Measurements from ENCODE around the gene DOK3. TPM values are rescaled to one million over a fixed set of nuclear protein-coding genes. Genes with fewer than 3 reads are reported as not detected.

DOK3 gene
- polyA plus RNA-seq, 2 of the 4 experiments (the other 2 are of a cell fraction) = 1.3 to 7.1 TPM

- FAIRE-seq (no peak), ATAC-seq (no peak), DNase-seq (ENCODE audit: low read depth in 1 of 2, low spot score in 1 of 2) (no peak)
- Histone ChIP-seq H3K4me1 (peaks cover 11% of the 10 kb centered on the region), H3K9me3 (no peaks in the 10 kb centered on the region), H3K4me3 (no peak overlapping the region), H3K27ac (no peak overlapping the region), H3K4me2 (no peak overlapping the region)
- ChIA-PET POLR2A (no interaction called here), CTCF (interaction anchor here (2.3 to 2.5 kb wide), 2 partner anchors 9 to 12 kb away, joined by 7 to 23 read pairs; no protein-coding TSS in a partner anchor)
- WGBS (ENCODE audit: missing lambda C conversion rate) = 90% methylated on average over 15 of the region's 16 CpGs
- TF ChIP-seq TFCP2L1 (CRISPR knock-in tag; IDR thresholded peaks at IDR 0.05) (no peak), RFX5 (IDR thresholded peaks at IDR 0.05) (no peak)
These were observed 3.2 kb upstream of the DOK3 start for GRCh38 chr5:177512736-177513380.

GRCh38 chr5:177511796-177512675 is 2.4 kb upstream of the DOK3 start:
- WGBS (ENCODE audit: missing lambda C conversion rate) = 92% methylated on average over 34 of the region's 34 CpGs
- FAIRE-seq (no peak), ATAC-seq (no peak), DNase-seq (ENCODE audit: low read depth in 1 of 2, low spot score in 1 of 2) (no peak)
- Histone ChIP-seq H3K4me2 (no peak overlapping the region), H3K27ac (no peak overlapping the region), H3K4me1 (peaks cover 11% of the 10 kb centered on the region), H3K4me3 (no peak overlapping the region), H3K9me3 (no peaks in the 10 kb centered on the region)
- POLR2A ChIA-PET = no interaction called here
- TF ChIP-seq SREBF2 (IDR thresholded peaks at IDR 0.05) (no peak), FOSL2 (IDR thresholded peaks at IDR 0.05) (no peak), FOSL2 (CRISPR knock-in tag; IDR thresholded peaks at IDR 0.05) (no peak), ESRRA (IDR thresholded peaks at IDR 0.05; ENCODE audit: borderline replicate concordance, low read length) (no peak), FOXS1 (CRISPR knock-in tag; IDR thresholded peaks at IDR 0.05) (no peak), HEYL (CRISPR knock-in tag; IDR thresholded peaks at IDR 0.05) (no peak), ZSCAN20 (CRISPR knock-in tag; IDR thresholded peaks at IDR 0.05) (no peak), JUN (IDR thresholded peaks at IDR 0.05) (no peak), CBX2 (IDR thresholded peaks at IDR 0.05; ENCODE audit: borderline replicate concordance, low read depth) (no peak), GATA3 (IDR thresholded peaks at IDR 0.05; ENCODE audit: borderline replicate concordance) (no peak)
- TF ChIP-seq, protein P1, sequence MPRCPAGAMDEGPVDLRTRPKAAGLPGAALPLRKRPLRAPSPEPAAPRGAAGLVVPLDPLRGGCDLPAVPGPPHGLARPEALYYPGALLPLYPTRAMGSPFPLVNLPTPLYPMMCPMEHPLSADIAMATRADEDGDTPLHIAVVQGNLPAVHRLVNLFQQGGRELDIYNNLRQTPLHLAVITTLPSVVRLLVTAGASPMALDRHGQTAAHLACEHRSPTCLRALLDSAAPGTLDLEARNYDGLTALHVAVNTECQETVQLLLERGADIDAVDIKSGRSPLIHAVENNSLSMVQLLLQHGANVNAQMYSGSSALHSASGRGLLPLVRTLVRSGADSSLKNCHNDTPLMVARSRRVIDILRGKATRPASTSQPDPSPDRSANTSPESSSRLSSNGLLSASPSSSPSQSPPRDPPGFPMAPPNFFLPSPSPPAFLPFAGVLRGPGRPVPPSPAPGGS (IDR thresholded peaks at IDR 0.05) = no peak
- CTCF ChIA-PET = interaction anchor here (0.9 to 4.3 kb wide), 6 partner anchors 8 to 57 kb away, joined by 3 to 40 read pairs (median 6); no protein-coding TSS in a partner anchor

- FAIRE-seq (no peak), DNase-seq (ENCODE audit: low read depth in 1 of 2, low spot score in 1 of 2) (no peak), ATAC-seq (no peak)
- 95% methylated on average over 4 of the region's 5 CpGs for WGBS (ENCODE audit: missing lambda C conversion rate)
- no peak overlapping the region for H3K4me3 ChIP-seq
- ChIA-PET CTCF (interaction anchor here (0.9 to 4.3 kb wide), 7 partner anchors 10 to 106 kb away, joined by 3 to 40 read pairs (median 4); no protein-coding TSS in a partner anchor), POLR2A (no interaction called here)
- TF ChIP-seq CBX8 (IDR thresholded peaks at IDR 0.05) = no peak
- TF ChIP-seq ESRRA (IDR thresholded peaks at IDR 0.05; ENCODE audit: borderline replicate concordance, low read length) = no peak
- TF ChIP-seq, protein P2, sequence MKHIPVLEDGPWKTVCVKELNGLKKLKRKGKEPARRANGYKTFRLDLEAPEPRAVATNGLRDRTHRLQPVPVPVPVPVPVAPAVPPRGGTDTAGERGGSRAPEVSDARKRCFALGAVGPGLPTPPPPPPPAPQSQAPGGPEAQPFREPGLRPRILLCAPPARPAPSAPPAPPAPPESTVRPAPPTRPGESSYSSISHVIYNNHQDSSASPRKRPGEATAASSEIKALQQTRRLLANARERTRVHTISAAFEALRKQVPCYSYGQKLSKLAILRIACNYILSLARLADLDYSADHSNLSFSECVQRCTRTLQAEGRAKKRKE (CRISPR knock-in tag; IDR thresholded peaks at IDR 0.05; ENCODE audit: low read depth) = no peak
- H3K4me2 ChIP-seq = no peak overlapping the region
- H3K27ac ChIP-seq = no peak overlapping the region
- H3K4me1 ChIP-seq = peaks cover 11% of the 10 kb centered on the region
- no peaks in the 10 kb centered on the region for H3K9me3 ChIP-seq
These were observed 1.6 kb upstream of the DOK3 start for GRCh38 chr5:177511181-177511580.

- DNase-seq (ENCODE audit: low read depth in 1 of 2, low spot score in 1 of 2) (no peak), ATAC-seq (no peak), FAIRE-seq (no peak)
- ChIA-PET POLR2A (no interaction called here), CTCF (interaction anchor here (1.4 to 4.3 kb wide), 6 partner anchors 9 to 106 kb away, joined by 3 to 40 read pairs (median 6); no protein-coding TSS in a partner anchor)
- Histone ChIP-seq H3K4me1 (peaks cover 5% of the 10 kb centered on the region), H3K4me2 (no peak overlapping the region), H3K4me3 (no peak overlapping the region), H3K27ac (no peak overlapping the region), H3K9me3 (no peaks in the 10 kb centered on the region)
- WGBS (ENCODE audit: missing lambda C conversion rate) = 94% methylated on average over 15 of the region's 15 CpGs
- TF ChIP-seq ZNF302 (CRISPR knock-in tag; IDR thresholded peaks at IDR 0.05) = no peak
- TF ChIP-seq POLR2AphosphoS2 (conservative IDR thresholded peaks at IDR 0.05; ENCODE audit: low read length) = no peak
- no peak for TF ChIP-seq JUNB (IDR thresholded peaks at IDR 0.05)
These were observed 984 bp upstream of the DOK3 start for GRCh38 chr5:177510567-177511053.

Measured in A549 (cell line).